Stimulated activated naive CD8-positive, alpha-beta T cell treated with anti-CD3 and anti-CD28 coated beads, Interleukin-15, Interleukin-2, amounts not matched to agents 100 U/mL and 50 U/mL, for 24 hours (primary cell): ENCODE data around the gene COMMD8.

Experiments used
- ATAC-seq: fragments of 150-1000 bp; cut with Tn5 transposase; one replicate; pipeline ENCODE4 v1.10.0; 2021
- DNase-seq: peaks from one replicate; pipeline ENCODE4 v3.0.0; 2021

Gene COMMD8

DNA sequence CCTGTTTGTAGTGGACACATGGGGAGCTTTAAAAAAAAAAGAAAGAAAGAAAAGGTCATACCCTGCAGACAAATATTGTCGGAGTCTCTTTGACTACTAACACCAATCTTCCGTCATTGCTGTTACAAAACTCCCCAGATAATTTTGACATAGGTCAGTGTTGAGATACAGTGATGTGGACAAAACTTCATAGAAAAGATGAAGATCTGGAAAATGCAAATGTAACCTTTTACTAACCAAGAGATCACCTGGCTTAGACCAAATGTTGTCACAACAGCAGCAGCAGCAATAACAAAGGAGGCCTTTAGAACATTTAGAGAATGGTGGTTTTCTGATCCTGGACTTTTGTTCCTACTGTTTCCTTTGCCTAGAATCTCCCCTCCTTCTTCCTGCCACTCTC is 8.1 kb upstream of the COMMD8 start:
- DNase-seq (no peak), ATAC-seq (no peak)

DNA sequence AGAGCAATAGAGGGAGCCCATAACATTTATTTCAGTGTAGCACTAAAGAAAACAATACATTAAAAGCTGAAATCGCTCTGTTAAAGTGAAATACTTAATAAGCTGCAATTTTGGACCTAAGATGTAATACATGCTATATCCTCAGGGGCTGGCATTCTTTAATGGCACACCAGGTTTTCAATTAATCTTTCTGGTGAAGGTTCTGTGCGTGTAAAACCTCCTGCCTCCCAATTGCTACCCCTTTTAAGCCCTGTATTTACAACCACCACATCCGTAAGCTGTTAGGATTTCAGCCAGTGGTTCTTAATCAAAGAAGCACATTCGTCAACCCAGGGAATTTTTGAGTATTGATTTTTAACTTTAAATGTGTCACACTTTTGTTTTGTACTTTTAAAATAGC is 7.6 kb upstream of the COMMD8 start:
- ATAC-seq, result no peak

DNA sequence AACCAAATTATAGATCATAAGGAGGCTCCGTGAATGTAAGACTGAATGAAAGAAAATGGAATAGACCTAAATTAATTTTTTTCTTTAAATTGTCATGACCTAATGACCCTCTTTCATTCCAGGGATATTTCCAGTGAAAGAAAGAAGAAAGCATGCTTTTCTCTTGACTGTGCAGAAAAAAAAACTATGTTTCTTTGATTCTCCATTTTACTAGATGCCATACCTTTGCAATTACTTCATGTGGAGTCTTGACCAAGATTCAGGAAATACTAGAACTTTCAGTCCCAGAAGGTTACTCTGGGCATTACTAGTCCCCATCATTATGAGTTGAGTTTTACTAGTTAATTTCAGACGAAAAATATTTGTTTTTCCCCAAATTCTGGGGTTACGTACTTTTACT is 6.4 kb upstream of the COMMD8 start:
- DNase-seq (no peak), ATAC-seq (no peak)

More for the DNA sequence above, 7.6 kb upstream of the COMMD8 start:
- no peak for DNase-seq

DNA sequence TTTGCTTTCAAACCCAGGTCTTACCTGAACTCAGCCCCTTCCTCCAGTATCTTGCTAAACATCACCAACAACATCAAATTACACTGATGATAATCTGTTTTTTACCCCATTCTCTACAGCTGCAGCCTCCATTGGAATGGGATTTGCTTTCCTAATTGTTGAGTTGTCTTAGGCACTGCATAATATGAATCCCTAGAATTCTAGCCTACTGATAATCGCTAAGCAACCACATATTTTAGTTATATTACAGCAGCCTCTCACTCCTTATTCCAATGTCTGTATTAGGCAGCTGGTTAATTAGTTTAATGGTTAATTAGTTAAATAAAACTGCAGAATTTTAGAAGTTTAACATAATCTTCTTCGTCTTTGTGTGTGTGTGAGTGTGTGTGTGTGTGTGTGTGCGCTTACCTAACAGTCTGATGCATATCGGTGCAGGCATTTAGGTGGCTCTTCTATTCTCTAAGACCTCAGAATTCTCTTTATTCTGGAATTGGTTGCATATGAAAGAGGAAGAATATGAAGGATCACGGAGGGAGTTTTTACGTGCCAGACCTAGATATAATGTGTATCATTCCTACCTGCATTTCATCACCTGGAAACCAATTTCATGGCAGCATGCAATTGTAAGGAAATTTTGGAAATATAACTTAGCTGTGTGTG is 5.3 kb upstream of the COMMD8 start:
- ATAC-seq (no peak), DNase-seq (no peak)

DNA sequence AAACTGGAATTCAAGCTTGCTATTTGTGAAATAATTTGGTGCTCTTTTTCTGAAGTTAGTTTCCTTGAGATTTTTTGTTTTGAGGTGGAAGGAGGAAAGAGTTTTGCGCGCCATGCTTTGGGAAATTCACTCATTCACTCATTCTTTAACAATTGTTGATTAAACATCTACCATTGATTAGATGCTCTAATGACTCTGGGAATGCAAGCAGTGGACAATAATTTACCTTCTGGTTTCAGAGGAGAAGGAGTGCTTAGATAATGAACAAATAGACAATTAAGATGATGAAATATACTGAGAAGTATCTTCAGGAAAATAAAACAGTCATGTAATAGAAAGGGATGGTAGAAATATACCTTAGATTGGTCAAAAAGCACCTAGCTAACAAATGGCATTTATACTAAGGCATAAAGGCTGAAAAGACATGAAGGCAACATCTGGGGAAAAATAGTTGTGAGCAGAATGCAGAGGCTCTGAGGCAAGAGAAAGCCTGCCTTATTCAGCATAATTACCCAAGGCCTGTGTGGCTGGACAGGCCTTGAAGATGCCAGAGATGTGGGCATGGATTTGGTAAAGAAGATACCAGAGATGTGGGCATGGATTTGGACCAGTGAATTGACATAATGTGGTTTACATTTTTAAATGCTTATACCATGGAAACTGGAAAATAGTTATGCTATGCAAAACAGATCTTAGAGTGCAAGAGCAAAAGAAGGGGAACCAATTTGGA is 2.7 kb upstream of the COMMD8 start:
- DNase-seq (no peak), ATAC-seq (no peak)

DNA sequence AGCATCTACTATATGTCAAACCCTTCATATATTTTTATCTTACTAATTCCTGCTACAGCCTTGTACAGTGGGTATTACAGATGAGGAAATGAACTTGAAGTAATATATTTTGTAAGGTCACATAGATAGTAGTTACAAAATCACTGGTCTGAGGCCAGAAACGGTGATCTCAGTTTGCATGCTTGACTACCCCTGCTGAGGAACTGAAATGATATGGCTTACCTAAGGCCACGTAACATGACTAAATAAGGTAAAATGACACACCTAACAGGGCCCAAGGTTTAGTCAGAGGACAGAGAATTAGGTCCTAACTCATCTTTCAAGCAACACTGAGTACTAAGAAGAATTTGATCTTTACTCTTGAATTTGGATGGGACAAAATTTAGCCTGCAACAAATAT is 1.5 kb upstream of the COMMD8 start:
- no peak for ATAC-seq
- no peak for DNase-seq

DNA sequence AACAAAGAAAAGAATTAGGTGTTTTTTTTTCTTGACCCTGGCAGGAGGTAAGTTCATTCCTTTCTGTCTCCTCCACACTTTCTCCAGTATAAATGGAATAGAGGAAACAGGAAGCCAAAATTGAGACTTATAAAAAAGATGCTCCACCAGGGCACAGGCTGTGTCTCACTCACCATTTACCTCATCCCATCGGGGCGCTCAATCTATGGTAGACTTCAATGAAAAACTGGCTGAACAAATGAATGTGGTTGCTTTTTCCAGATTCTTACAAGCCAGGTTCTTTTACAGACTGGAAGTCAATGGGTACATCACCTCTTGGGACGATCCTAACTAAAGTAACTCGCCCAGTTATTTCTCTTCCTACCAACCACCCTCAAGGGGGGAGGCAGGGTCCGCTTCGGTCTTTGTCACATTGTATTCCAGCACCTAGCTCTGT is 685 bp downstream of the COMMD8 start:
- ATAC-seq, result peak; percentile 8
- DNase-seq, result no peak

DNA sequence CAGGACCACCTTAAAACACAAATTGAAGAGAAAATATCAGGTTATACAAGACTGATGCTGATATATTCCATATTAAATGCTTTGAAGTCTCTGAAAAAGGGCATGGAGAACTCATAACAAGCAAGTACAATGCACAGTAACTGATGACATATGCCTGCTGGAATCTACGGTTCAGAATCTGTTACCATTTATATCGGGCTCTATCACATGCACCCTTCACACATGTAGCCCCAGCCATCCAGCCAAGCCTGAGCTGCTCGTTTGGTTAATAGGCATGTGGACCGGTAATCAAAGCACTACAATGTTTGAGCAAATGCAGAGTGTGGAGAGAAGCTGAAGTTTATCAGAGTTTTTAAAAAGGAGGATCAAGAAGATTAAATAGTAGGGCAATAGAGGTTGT is 11.8 kb downstream of the COMMD8 start:
- no peak for DNase-seq
- ATAC-seq, result no peak

DNA sequence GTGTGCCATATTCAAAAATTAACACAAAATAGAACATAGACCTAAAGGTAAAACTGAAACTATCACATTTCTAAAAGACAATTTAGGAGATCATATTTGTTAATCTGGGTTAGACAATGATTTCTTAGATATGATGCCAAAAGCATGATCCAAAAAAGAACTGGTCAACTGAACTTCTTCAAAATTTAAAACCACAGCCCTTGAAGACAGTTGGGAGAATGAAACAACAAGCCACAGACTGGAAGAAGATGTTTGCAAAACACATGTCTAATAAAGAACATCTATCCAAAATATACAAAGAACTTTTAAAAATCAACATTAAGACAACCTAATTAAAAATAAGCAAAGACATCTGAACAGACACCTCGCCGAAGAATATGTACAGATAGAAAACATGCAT is 19.5 kb downstream of the COMMD8 start:
- no peak for DNase-seq

DNA sequence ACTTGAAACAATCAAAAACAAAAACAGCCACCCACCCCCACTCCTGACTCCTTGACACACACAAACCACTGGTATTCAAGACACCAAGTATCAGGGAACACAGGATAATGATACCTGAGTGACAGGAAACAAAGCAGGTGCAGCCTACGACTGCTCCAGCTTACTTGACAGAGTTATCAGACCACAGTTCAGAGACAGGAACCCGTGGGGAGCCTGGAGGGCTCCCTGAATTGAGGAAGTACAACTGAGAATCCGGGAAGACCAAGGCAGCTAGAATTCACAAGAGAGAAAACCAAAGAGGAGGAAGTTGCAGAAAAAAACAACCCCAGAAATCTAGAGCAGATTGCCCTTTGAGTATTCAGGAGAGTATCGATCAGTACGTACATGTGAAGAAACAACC is 20.5 kb downstream of the COMMD8 start:
- DNase-seq (no peak), ATAC-seq (no peak)

More for the DNA sequence above, 19.5 kb downstream of the COMMD8 start:
- ATAC-seq, result no peak

DNA sequence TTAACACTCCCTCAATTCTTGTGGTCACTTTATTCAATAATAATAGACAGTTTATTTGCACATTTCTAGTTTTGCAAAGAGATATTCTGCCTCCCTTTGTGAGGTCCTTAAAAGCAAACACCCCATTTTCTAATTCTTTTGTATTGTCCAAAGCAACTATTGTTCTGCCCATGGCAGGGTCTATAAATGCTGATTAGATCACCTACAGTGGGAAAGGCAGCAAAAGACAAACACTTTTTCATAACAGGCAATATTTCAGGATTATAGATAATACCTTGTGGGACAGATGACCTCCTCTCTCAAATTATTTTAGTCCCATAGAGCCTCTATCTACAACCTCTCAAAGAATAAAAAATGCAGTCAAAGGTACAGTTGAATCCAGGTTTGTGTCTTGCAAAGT is 28.6 kb downstream of the COMMD8 start:
- DNase-seq (no peak), ATAC-seq (no peak)

DNA sequence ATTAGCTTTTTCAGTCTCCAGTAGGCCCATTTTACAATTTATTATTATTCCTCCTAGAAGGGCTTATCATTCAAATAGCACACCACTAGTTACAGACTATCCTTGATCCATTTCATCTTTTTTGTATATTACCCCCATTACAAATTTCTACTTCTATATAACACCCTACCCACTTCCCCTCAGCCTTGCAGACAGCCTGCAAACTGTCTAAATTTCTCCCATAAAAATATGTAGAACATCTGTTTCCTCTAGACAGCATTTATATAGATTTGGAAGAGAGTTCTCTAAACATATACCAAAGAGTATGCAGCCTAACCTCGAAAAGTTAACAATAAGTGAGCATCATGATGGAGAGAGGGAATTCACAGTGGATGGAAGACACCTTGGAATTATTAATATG is 30.8 kb downstream of the COMMD8 start:
- ATAC-seq, result no peak
- no peak for DNase-seq

DNA sequence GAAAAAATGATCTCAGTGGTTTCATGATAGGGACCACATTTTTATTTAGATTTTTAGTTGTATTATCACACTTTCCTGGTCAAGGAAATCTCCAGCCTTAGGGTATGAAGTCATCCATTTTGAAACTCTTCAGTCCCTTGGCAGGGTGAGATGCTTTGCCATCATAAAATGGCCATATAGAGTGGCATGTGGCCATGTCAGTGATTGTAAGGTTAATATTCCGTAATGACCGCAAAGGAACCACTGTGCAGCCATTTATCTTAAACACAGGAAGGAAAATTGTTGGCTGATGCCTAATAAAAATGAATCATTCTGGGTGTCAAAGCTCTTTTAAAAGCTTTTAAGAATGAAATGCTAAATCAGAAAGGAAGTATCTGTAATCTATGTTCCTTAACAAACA is 35.6 kb downstream of the COMMD8 start:
- ATAC-seq (no peak), DNase-seq (no peak)

DNA sequence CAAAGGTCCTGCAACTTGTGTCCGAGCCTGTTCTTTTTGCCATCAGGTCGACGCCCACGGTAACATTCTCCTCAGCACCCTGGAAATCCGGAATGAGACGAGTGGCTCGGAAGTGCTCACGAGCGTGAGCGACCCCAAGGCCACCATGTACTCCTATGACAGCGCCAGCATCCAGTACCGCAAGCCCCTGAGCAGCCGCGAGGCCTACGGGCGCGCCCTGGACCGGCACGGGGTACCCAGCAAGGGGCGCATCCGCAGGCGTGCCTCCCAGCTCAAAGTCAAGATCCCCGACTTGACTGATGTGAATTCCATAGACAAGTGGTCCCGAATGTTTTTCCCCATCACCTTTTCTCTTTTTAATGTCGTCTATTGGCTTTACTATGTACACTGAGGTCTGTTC is 37.9 kb downstream of the COMMD8 start:
- ATAC-seq (no peak), DNase-seq (no peak)

DNA sequence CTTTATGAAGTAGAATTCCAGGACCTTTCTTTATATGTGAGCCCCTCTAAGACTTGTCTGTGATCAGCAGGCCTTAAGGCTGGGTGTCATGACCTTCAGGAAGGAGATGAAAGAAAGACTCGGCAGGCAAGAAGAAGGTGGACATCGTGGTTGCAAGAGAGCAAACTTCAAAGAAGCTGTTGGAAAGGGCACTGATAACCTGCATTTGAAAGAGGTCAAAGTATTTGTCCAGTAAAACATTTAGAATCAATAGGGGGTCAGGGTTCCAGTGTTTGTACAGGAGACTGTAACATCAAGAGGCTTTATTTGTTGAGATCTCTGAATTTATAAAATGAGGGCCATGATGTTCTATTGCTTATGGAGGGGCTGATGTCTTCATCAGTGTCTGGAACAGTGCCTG is 44.2 kb downstream of the COMMD8 start:
- DNase-seq (no peak), ATAC-seq (no peak)

DNA sequence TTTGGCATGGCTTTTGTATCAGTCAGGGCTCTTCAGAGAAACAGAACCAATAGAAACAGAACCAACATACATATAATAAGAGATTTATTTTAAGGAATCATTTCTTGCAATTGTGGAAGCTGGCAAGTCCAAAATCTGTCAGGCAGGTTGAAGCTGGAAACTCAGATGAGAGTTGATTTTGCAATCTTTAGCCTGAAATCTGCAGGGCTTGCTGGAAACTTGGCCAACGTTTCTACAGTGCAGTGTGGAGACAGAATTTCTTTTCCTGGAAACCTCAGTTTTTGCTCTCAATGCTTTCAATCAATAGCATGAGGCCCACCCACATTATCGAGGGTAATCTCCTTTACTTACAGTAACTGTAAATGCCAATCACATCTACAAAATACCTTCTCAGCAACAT is 45.4 kb downstream of the COMMD8 start:
- ATAC-seq (no peak), DNase-seq (no peak)

DNA sequence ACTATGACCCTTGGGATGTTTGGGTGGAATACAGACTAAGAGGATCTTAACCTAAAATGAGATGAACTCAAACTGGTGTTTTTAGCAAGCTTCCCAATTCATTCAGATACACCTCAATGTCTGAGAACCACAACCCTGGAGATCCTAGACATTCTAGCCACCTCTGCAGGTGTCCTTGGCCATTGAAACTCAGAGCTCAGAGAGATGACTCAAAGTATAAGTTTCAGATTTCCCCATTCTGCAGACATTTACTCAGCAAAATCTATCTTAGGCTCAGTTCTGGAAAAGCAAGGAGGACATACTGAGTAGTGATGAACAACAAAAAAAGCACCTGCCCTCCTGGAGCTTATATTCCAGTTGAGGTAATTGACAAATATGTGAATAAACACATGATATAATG is 47.8 kb downstream of the COMMD8 start:
- ATAC-seq (no peak), DNase-seq (no peak)

DNA sequence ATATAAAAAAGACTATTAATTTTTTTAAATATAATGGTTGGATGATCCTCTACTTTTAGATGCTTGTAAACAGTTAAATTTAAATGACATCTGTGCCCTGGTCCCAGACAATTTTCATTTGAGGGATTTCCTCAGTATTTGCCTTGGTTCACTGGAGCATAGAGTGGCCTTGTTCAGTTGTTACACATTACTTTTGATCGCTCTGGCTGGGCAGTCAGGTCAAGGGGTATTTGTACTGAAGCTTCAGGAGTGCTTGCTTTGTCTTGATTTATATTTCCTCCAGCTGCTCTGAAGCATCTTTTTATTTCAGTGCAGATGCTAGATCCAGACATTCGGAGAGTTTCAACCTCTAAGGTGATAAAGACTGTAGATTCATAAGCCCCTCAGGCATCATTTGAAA is 50.0 kb downstream of the COMMD8 start:
- no peak for ATAC-seq
- DNase-seq, result no peak

DNA sequence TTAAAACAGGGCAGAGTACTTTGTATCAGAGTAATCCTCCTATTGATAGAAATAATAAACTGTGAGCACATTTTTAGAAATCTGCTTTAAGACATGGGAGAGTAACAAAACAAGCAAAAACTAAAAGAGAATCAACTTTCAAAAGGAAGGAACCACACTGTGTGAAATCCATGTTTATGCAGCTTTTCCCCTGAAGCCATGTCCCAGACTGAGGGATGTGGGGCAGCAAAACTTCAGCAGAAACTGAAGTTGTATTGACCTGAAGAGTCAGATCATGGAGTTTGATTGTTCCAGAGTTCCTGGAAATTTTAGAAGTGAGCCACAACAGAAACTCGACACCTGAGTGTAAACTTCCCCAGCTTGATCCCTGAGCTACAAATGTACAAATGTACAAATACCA is 53.2 kb downstream of the COMMD8 start:
- no peak for DNase-seq
- no peak for ATAC-seq

DNA sequence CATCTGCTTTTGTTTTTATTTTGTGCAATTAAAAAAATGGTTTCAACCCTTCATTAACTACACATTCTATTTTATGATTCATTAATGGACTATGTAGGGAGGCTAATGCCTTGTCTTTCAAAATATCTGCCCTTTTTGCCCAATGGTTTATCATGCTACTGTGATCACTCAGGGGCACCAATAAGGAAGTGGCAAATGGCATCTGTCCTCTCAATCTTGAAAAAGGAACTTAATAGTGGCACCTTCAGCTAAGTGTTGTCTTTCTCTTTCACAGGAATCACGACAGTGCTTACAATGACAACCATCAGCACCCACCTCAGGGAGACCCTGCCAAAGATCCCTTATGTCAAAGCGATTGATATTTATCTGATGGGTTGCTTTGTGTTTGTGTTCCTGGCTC is 57.1 kb downstream of the COMMD8 start:
- ATAC-seq (no peak), DNase-seq (no peak)
